Epidermal melanocyte (primary cell): ENCODE measurements around the gene GAREM2.

Source experiments
- DNase-seq: peaks from one replicate; pipeline ENCODE4 v3.0.0; 2011; ENCODE audit warnings: low spot score; ENCODE audit not compliant: insufficient read length

Gene GAREM2

DNA sequence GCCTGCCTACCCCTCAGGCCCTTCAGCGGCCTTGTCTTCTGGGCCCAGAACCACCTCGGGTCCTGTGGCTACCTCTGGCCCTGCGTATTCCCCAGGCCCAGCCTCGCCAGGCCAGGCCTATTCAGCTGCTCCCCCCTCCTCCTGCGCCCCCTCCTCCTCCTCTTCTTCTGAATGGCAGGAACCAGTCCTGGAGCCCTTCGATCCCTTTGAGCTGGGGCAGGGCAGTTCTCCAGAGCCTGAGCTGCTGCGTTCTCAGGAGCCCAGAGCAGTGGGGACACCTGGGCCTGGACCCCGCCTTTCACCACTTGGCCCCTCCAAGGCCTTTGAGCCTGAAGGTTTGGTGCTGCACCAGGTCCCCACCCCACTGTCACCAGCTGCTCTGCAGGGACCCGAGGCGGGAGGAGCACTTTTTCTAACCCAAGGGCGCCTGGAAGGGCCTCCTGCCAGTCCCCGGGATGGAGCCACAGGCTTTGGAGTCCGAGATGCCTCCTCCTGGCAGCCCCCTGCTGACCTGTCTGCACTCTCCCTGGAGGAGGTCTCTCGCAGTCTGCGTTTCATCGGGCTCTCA, 14.7 kb downstream of the GAREM2 start:
- DNase-seq = no peak

DNA sequence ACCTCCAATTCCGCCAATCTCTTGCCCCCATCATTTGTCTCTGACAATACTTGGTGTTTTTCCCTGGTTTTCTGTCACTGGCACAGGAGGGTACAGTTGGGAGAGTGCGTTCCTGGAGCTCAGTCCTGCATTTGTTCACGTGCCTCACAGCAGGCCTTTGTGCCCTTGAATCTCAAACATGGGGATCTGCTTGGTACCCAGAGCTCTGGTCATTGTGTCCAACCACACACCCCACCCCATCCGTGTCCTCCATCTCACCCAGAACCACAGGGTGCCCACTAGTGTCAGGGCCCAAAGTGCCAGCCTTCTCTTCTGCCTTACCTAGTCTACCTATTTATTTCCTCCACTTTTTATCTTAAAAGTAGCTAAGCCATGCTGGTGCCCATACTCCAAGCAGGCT, 16.2 kb downstream of the GAREM2 start:
- DNase-seq = no peak

DNA sequence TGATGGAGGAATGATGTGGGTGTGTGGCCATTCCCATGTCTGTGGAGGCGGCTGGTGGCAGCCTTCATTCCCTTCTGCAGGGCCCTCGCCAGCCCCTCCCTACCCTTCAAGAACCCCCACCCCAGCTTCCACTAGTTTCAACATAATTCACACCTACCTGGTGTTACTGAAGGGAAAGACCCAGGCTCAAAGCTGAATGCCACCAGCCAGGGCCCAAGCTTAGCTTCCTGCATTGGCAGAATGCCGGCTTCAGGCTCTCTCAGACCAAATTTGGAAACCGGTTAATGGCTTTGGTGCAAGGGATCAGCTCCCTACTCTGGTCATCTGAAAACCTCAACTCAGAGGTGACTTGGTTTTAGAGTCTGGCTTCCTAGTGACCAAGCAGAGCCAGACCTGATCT, 16.9 kb downstream of the GAREM2 start:
- DNase-seq = no peak

DNA sequence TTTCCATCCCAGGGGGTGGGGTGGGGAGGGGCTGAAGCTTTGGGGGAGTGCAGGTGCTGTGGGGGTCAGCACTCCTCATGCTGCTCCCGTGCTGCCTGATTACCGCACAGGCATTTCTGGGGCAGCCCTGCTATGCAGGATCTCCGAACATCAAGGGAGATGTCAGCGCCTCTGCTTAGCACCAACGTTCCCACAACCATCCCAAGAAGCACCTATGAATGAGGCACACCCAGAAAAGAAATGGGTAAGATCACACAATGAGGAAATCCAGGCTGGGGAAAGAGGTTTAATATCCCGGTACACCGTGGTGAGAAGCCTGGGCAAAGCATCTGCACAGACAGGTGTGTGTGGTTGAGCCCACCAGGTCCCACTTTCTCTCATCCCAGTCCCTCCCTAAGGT, 17.5 kb downstream of the GAREM2 start:
- no peak for DNase-seq

DNA sequence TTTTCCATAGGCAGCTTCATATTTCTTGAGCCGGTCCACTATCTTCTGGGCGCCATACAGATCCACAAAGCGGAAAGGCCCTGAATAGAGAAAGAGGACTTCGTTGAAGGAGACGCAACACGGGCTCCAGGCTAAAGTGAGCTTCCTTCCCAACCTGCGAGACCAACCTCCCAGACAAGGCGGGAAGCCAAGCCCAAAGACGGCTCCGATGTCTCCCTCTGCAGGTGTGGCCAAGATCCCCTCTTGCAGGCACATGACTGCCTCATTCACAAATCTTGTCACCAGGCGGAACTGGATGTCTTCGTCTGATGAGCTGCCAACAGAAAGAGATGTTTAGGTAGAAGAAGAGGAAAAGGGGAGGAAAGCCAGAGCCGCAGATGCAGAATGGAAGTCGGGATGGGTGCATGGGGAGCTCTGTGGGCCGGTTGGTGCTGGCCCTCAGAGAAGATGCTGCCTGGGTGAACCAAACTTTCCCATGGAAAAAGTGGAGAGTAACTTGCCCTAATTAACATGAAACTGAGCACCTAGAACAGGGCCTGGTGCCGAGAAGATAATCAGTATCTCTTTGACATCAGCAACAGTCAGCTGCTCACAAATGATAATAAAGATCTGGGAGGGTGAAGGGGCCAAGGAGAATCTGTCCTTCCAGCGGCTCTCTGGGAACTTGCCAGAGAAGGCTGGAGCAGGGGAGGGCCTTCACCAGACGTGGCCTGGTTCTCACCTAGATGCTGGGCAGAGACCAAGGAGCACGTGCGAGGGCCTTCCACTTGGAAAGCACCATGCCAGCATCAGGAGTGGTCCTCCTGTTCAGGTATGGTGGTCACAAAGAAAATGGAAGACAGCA, 18.6 kb downstream of the GAREM2 start:
- no peak for DNase-seq

DNA sequence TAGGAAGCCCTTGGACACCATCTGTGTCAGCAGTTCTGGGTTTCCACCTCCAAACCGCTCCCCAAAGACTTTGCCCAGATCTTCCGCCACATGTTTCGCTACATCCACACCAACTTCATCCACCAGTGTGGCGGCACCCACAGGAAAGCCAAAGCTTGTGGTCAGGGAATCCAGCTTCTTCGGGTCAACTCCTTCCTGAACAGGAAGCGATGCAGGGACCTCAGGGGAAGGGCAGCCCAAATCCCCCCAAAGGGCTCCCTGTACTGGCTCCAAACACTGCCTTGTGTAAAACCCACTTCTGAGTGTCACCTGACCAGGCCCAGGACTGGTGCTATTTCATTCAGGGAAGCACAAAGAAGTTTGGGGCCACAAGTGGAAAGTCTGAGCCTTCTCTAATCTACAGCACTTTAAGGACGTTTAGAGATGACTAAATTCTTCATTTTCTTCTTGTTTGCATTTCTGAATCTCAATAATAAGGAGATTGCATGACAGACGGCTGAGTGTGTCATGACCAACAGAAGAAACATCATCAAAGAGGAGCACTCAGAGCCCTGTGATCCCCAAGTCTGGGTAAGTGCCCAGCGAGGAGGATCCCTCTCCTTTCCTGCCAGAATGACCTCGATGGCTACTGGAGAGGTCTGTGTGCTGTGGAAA, 20.8 kb downstream of the GAREM2 start:
- no peak for DNase-seq

DNA sequence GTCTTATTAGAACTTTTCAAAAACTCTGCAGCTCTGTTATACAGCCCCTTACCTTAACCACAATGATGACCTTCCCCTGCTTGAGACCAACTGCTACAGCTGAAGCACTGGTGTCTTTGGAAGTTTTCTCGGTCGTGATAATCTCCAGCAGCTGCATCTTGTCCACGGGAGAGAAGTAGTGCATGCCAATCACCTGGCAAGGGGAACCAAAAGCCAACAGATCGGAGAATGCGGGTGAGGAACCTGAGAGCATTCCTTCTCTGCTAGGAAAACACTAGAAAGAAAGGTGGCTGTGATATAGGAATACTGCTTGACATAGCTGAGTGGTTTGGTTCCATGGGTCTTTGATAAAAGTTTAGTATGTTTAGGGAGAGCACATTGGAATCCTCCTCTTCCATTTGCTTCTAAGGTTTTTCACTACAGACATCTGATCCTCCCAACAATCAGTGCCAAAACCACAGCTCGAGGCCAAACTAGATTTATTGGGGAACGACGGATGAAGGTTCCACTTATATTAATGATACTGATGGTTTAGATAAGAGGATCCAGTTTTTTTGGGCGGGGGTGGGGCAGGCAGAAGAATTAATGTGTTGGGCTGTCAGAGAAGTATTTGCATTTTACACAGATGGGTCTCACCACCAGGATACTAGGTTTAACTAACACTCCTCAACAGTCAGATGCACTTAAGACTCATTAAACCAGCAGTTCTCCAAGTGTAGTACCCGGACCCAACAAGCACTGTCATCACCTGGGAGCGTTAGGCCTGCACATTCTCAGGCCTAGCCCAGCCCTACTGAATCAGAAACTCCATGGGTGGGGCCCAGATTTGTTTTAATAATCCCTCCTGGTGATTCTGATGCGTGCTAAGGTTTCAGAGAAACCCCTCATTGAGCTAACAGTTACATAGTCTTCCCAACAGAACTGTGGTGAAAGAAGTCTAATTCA, 22.4 kb downstream of the GAREM2 start:
- DNase-seq = no peak

DNA sequence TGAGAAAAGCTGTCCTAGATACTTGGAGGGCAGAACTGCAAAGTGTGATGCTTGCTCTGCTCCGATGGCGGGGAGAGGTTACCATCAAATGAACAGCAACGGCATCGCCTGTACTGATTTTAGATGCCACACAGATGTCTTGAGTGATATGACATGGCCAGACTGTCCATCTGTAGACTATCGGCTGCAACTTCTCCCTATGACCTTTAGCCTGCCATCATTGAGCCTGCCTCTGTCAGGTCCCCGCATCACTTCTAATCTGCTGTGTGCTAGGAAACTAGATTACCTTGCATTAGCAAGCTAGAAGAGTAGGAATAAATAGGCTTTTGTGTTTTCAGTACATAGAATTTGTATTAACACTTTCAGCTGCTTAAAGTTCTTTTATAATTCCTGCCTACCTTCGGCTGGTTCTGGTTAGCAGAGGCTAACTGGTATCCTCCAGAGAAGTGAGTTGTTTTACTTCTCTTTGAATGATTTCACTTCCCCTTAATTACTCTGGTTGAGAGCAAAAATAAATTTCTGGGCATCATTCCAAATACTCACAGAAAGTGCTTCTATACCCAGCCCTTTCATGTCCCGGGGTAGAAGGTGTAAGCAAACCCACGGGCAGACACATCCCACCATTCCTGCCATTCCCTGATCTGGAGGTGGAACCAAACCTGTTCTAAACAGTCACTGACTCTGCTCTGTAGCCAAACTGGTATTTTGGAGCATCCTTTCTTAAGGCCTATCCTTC, 24.0 kb downstream of the GAREM2 start:
- no peak for DNase-seq

DNA sequence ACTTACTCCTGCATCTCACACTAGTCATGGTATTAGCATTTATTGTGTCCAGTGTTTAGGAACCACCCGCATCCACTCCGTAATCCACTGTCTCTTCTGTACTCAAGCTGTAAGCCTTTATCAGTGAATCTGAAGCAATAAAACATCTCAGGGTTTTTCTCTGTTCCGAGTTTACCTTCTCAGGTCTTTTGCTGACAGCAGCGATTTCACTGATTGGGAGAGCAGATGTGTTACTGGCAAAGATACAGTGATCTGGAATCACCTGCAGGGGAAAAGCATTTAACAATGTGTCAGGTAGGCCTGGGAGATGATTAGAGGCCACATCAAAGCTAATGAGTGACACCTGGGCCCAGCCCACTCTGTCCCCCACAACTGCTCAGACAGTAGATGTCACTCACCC, 24.6 kb downstream of the GAREM2 start:
- DNase-seq = no peak

DNA sequence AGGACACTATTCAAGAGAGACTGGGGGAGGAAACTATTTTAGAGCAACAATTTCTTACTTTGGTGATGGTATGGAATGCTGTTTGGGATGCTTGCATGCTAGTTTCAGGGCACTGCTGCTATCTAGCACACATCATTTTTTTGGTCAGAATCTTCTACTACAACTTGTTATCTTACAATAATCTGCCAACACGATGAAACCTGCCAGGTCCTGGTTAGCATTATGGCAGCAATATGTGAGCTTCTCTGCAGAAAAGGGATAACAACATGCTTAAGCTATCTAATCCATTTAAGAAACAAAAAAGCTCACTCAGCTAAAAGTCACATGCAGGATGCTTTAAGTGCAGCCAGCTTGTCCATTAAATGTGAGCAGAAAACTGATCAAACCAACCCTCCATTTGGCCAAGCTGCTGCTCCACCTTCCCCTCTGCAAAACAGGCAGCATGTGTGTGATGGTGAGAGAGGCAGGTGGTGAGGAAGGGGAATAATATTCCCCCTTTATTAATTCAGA, 30.1 kb downstream of the GAREM2 start:
- DNase-seq = no peak

DNA sequence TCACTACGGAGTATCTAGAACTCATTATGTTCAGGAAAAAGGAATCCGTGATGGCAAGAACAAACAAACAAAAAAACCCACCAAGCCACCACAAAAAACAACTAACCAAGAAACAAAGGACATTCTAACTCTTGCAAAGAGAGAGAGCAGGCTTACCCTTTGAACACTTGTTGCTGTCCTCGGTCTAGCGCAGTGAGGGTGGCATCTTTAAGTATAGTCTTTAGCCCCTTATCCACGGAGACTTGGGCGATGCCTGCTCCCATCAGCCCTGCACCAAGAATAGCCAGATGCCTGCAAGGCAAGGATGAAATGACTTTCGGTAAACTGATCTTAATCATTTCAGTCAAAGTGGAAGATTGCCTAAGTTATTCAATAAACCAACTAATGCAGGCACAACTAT, 31.0 kb downstream of the GAREM2 start:
- DNase-seq = no peak

DNA sequence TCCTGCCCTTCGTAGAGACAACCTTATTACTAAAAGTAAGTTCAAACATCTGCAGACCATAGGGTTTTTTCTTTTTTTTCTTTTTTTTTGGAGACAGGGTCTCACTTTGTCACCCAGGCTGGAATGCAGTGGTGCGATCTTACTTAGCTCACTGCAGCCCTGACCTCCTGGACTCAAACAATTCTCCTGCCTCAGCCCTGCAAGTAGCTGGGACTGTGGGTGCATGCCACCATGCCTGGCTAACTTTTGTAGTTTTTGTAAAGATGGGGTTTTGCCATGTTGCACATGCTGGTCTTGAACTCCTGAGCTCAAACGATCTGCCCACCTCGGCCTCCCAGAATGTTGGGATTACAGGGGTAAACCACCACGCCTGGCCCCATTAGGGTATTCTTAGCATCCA, 39.1 kb downstream of the GAREM2 start:
- no peak for DNase-seq

DNA sequence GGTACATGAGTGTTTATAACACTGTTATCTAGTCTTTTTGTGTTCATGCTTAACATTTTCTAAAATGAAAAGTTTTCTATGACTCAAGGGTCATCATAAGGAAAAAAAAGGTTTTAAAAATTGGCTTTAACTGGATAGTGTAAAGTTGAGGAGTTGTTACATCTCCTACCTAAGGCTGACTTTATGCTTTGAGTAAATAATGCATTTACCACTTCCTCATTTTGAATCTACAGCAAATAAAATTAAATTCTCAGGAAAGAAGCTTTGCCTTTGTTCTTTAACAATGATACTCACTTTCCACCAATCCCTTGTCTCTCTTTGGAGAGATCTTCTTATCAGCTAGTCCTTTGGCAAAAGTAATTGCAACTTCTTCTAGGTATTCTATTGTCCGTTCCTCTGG, 41.9 kb downstream of the GAREM2 start:
- no peak for DNase-seq

DNA sequence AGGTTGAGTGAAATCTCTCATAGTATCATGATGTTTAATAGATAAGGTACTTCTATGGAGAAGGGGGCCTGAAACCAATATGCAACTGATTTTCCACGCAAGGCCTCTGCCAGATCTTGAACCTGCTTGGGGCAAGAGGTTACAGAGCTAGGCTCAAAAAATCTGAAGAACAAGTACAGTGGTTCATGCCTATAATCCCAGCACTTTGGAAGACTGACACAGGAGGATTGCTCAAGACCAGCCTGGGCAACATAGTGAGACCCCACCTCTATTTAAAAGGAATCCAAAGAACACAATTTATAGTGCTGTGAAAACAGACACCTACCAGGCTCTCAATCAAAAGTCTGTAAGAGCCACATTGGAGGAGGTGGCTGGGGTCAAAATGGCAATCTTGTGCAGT, 42.9 kb downstream of the GAREM2 start:
- no peak for DNase-seq

DNA sequence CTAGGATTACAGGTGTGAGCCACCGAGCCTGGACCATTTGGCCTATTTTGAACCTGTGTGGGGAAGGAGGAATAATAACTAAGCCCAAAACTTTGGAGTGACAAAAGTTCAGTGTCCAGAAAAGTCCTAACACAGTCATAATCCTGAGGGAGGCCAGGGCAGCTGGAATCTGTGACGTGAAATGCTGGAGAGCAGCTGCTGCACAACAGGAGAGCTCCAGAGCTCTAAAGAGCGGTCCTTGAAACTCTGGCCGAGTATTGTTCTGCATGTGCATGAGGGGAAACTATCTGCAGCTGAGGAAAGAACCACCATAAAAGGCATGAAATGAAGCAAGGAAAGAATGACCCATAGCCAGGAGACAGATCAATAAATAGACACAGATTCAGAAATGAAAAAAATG, 43.7 kb downstream of the GAREM2 start:
- no peak for DNase-seq

DNA sequence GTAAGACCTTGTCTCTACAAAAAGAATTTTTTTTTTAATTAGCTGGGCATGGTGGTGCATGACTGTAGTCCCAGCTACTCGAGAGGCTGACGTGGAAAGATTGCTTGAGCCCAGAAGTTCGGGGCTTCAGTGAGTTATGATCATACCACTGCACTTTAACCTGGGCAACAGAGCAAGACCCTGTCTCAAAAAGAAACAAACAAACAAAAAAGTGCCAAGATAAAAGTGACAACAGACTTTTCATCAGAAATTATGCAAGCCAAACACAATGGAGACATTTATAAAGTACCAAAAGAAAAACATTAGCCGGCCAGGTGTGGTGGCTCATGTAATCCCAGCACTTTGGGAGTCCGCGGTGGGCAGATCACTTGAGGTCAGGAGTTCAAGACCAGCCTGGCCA, 44.8 kb downstream of the GAREM2 start:
- DNase-seq = no peak

DNA sequence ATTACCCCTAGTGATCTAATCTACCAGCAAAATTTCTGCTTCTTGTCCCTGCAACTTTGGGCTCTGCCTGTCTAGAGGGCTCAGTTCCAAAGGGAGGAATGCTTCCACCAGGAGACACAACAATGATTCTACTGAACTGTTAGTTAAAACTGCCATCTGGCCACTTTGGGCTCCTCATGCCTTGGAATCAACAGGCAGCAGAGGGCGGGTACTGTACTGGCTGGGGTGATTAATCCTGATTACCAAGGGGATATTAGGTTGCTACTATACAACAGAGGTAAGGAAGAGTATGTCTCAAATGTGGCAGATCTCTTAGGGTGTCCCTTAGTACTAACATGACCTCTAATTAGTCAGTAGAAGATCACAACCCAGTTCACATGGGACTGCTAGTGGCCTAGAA, 50.1 kb downstream of the GAREM2 start:
- no peak for DNase-seq

DNA sequence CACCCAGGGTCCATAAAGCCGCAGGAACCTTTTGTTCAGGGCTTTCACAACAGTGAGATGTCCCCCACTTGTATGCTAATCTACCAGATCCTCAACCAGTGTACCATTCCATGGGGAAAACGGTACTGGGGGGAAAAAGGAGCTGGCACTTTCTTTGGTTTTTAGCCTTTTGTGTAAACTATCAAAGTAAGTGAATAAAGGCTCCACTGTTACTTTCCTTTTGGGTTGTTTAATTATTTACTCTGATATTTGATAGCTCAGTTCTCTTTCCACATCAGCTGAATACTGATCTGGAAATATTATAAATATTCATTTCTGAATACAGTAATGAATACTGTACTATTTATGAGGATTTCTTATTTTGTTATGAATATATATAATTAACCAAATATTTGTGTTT, 51.2 kb downstream of the GAREM2 start:
- no peak for DNase-seq

DNA sequence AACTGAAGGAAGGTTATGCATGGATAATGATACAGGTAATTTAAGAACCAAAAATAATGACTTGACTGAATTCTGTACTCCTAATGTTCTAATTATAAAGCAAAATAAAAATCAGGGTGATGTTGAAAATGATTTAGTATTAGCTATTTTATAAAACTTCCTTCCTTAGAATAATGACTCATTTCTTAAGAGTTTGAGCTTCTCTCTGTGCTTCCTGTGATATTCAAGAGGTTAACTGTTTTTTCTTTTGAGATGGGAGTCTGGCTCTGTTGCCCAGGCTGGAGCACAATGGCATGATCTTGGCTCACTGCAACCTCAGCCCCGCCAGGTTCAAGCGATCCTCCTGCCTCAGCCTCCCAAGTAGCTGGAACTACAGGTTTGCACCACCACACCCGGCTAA, 56.7 kb downstream of the GAREM2 start:
- no peak for DNase-seq

DNA sequence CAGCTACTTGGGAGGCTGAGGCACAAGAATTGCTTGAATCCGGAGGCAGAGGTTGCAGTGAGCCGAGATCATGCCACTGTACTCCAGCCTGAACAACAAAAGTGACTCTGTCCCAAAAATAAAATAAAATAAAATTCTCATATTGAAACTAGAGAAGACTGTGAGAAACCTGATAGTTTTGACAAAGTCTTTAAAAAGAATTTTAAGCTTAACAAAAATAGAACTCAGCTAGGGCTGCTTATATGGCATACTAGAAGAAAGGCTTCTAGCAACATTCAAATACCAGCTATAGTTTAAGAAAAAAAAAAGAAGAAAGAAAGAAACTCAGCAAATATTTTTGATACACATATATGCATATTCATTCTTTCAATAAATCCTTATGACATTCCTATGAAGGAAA, 57.9 kb downstream of the GAREM2 start:
- no peak for DNase-seq

DNA sequence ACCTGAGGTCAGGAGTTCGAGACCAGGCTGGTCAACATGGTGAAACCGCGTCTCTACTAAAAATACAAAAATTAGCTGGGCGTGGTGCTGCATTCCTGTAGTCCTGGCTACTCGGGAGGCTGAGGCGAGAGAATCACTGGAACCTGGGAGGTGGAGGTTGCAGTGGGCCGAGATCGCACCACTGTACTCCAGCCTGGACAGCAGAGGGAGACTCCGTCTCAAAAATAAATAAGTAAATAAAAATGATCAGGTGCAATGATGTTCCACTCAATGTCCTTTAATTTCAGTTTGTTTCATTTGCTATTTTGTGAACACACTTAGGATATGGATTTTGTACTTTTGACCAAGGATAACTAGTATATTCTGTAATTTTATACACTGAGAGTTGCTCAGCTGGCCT, 62.2 kb downstream of the GAREM2 start:
- DNase-seq = no peak
